GM12874 (cell line): Measurements from ENCODE around the gene FREM1.

Source experiments
- CTCF ChIP-seq: IDR thresholded peaks from 2 replicates; pipeline ENCODE4 v1.5.1; 2011; ENCODE audit warnings: low read depth, mild to moderate bottlenecking, control low read depth, low read length, moderate library complexity; ENCODE audit not compliant: insufficient read depth

The FREM1 gene

DNA sequence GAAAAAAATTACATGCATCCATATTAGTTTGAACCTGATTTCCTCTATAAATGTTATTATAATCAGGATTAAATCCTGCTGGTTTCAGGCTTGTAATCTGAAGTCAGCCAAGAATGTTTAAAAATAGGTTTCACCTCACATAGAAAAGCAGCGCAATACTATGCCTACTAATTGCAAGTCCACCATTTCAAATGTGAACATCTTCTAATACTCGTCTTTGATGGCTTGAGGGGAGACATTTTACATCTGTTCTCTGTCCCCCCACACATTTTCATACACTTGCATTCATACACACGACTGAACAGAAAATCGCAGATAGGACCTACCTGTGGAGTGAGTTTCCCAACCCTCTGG lies 41.8 kb downstream of the FREM1 start:
- no peak for TF ChIP-seq CTCF

- no peak for TF ChIP-seq CTCF
These were observed 44.0 kb downstream of the FREM1 start for GRCh38 chr9:14866200-14866749.

GRCh38 chr9:14864309-14864708 lies 45.9 kb downstream of the FREM1 start:
- TF ChIP-seq CTCF, result no peak

DNA sequence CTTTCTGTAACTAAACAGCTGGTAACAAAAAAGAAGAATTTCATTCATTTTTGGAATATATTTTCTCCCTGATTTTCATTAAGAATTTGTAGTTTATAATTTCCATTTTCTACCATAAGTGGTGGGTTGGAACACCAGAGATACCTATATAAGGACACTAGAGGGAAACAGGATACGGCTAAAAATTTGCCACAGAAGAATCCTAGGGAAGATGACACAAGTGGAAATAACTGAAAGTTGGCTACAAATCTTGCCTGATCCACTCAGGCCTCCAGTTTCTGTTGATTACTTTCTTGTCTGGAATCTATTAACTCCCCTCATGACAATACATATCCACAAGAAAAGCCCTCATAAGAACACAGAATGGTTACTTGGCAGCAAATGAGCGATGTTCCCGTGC lies 46.8 kb downstream of the FREM1 start:
- TF ChIP-seq CTCF, result no peak

- no peak for TF ChIP-seq CTCF
These were observed 52.6 kb downstream of the FREM1 start for GRCh38 chr9:14857449-14858305.

DNA sequence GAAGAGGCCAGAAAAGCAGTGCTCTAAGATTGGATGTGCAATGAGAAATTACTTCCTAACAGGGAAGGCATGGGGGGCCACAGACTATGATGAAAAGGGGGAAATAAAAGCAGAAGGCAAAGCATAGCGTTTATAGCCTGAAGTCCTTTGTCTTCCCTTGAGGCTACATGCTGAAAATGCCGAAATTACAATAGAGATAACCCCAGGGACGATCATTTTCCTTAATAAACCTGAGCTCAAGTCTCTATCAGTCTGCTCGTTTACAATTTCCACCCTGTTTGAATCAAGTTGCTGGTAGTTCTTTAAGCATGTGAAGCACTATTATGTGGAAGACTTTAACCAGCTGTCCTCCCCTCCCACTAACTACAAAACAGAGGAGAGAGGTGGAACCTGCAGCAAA lies 60.4 kb downstream of the FREM1 start:
- no peak for TF ChIP-seq CTCF

GRCh38 chr9:14849296-14849695 lies 60.9 kb downstream of the FREM1 start:
- no peak for TF ChIP-seq CTCF
